ENCODE data around the gene GAMT.

- TF ChIP-seq CTCF (IDR thresholded peaks at IDR 0.05; ENCODE audit: low read depth, low read length): no peak
- TF ChIP-seq MAX (IDR thresholded peaks at IDR 0.05; ENCODE audit: low read depth, low read length): no peak
Observed at GRCh38 chr19:1441022-1441426, 39.7 kb upstream of the GAMT start.

Measured in NB4 (cell line).